ENCODE data around the gene TXNRD3.

DNA sequence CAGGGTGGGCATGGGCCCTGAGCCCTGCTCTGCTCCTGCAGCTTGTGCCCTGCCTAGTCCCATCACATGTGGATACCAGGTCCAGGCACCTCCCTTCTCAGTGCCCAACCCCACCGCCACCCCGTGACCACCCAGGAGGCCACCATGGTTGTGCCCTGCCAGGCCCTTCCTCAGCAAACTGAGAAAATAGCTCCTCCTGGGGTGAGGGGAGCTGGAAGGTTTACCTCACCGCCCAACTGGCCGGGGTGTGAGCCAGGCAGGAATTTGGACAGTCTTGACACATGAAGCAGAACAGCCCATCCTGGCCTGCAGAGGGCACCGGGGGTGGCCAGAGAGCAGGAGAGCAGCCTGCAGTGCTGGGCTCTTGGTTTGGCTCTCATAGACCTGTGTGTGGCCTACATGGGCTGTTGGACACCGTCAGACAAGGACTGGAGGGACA lies 84.8 kb downstream of the TXNRD3 start:
- TF ChIP-seq CTCF (IDR thresholded peaks at IDR 0.05; ENCODE audit: low read depth, low read length) (no peak), EZH2phosphoT487 (IDR thresholded peaks at IDR 0.05; ENCODE audit: low read depth) (no peak)
